Measurements from ENCODE around the gene GRB2. TPM values are rescaled to one million over a fixed set of nuclear protein-coding genes. Genes with fewer than 3 reads are reported as not detected.

GRB2 gene
- total RNA-seq, 6 donors from 2014 or later: 103 to 168 (median 151) TPM

DNA sequence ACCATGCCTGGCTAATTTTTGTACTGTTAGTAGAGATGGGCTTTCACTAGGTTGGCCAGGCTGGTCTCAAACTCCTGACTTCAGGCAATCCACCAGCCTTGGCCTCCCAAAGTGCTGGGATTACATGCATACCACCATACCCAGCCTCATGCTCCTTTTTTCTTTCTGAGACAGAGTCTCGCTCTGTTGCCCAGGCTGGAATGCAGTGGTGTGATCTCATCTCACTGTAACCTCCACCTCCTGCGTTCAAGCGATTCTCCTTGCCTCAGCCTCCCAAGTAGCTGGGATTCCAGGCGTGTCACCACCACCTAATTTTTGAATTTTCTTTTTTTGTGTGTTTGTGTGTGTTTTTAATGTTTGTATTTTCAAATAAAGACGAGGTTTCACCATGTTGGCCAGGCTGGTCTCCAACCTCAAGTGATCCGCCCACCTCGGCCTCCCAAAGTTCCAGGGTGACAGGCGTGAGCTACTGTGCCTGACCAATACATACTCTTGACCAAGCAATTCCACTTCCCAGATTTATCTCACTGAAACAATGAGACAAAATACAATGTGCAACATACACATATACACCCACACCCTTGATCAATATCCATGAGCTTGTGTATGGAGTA is 5.0 kb downstream of the GRB2 start:
- Histone ChIP-seq H3K9me3 (no peaks in the 10 kb centered on the region), H3K27ac (no peak overlapping the region), H3K4me1 (peaks cover 24 to 80% (median 37%) of the 10 kb centered on the region in 4 donors), H3K27me3 (no peaks in the 10 kb centered on the region), H3K4me3 (no peak overlapping the region), H3K36me3 (no peaks in the 10 kb centered on the region)
- no peak for DNase-seq
- no peak for TF ChIP-seq POLR2AphosphoS5 (IDR thresholded peaks at IDR 0.05)
- 92 to 93% methylated on average over 8 of the region's 8 CpGs for WGBS, 2 donors
- no peak for ATAC-seq (ENCODE audit: low FRiP score in 2 of 2)

DNA sequence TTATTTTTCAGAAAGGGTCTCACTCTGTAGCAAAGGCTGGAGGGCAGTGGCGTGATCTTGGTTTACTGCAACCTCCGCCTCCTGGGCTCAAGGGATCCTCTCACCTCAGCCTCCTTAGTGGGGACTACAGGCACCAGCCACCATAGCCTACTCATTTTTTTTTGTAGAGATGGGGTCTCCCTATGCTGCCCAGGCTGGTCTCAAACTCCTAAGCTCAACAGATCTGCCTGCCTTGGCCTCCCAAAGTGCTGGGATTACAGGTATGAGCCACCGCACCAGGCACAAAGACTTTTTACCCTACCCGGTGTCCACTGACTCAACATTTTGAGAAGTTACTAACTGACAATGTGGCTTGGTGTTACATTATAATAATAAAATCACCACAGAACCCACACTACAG is 7.2 kb downstream of the GRB2 start:
- Histone ChIP-seq H3K27me3 (no peaks in the 10 kb centered on the region), H3K4me1 (peaks cover 33 to 83% (median 45%) of the 10 kb centered on the region in 4 donors), H3K27ac (no peak overlapping the region), H3K36me3 (no peaks in the 10 kb centered on the region), H3K9me3 (no peaks in the 10 kb centered on the region), H3K4me3 (no peak overlapping the region)
- TF ChIP-seq EP300 (IDR thresholded peaks at IDR 0.05) (no peak), POLR2AphosphoS5 (IDR thresholded peaks at IDR 0.05) (no peak), POLR2A (IDR thresholded peaks at IDR 0.05) (no peak)
- TF ChIP-seq, protein P1, sequence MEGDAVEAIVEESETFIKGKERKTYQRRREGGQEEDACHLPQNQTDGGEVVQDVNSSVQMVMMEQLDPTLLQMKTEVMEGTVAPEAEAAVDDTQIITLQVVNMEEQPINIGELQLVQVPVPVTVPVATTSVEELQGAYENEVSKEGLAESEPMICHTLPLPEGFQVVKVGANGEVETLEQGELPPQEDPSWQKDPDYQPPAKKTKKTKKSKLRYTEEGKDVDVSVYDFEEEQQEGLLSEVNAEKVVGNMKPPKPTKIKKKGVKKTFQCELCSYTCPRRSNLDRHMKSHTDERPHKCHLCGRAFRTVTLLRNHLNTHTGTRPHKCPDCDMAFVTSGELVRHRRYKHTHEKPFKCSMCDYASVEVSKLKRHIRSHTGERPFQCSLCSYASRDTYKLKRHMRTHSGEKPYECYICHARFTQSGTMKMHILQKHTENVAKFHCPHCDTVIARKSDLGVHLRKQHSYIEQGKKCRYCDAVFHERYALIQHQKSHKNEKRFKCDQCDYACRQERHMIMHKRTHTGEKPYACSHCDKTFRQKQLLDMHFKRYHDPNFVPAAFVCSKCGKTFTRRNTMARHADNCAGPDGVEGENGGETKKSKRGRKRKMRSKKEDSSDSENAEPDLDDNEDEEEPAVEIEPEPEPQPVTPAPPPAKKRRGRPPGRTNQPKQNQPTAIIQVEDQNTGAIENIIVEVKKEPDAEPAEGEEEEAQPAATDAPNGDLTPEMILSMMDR (IDR thresholded peaks at IDR 0.05): no peak
- DNase-seq: no peak
- 89 to 92% methylated on average over 3 to 4 of the region's 4 CpGs for WGBS, 2 donors
- ATAC-seq (ENCODE audit: low FRiP score in 2 of 2): no peak

DNA sequence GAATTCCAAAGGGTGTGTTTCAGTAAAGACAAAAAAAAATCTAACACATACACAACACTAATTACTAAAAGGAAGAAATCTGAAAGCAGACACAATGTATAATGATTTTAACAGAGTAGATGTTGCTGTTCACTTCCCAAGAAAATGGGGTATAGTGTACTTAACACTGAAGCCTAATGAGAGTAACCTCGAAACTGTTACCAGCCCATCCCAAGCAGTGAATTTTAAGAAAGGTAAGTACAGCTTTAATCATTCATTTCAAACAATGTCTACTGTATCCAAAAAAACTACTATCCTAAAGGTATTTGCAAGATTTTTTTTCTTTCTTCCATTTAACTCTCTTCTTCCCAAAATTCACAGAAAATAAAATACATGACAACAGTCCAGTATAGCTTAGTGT is 8.3 kb downstream of the GRB2 start:
- Histone ChIP-seq H3K4me1 (peaks cover 40 to 83% (median 50%) of the 10 kb centered on the region in 4 donors), H3K27ac (no peak overlapping the region), H3K9me3 (no peaks in the 10 kb centered on the region), H3K27me3 (no peaks in the 10 kb centered on the region), H3K36me3 (no peaks in the 10 kb centered on the region), H3K4me3 (no peak overlapping the region)
- 86 to 87% methylated on average over 1 of the region's 1 CpG for WGBS, 2 donors
- DNase-seq (no peak), ATAC-seq (ENCODE audit: low FRiP score in 2 of 2) (no peak)
- no peak for TF ChIP-seq EP300 (IDR thresholded peaks at IDR 0.05)
- TF ChIP-seq POLR2AphosphoS5 (IDR thresholded peaks at IDR 0.05): no peak
- TF ChIP-seq, protein P1 (IDR thresholded peaks at IDR 0.05): no peak
- TF ChIP-seq POLR2A (IDR thresholded peaks at IDR 0.05): no peak

DNA sequence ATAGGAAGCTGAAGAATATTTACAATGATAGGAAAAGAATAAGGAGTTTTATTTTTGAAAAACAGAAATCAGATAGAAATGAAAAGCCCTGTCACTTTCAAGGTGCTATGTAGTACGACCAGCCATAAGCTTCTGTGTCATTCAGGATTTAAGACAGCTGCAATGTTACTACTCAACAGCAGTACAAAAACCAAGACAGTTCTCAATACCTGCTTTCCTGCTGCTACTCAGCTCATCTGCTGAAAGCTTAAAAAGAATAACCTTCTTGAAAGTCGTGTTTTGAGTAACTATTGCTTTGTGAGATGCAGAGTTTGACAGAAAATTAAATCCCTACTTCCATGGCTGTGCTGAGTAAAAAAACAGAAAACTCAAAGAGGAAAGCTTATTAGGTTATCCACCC is 8.7 kb downstream of the GRB2 start:
- WGBS, 2 donors: 62 to 65% methylated on average over 2 of the region's 2 CpGs
- H3K4me3 ChIP-seq: no peak overlapping the region
- ATAC-seq (ENCODE audit: low FRiP score in 2 of 2) (no peak), DNase-seq (no peak)
- peaks cover 40 to 83% (median 49%) of the 10 kb centered on the region in 4 donors for H3K4me1 ChIP-seq
- no peak for TF ChIP-seq EP300 (IDR thresholded peaks at IDR 0.05)
- TF ChIP-seq, protein P1 (IDR thresholded peaks at IDR 0.05): no peak
- no peak for TF ChIP-seq POLR2A (IDR thresholded peaks at IDR 0.05)
- TF ChIP-seq POLR2AphosphoS5 (IDR thresholded peaks at IDR 0.05): no peak
- no peaks in the 10 kb centered on the region for H3K9me3 ChIP-seq
- no peaks in the 10 kb centered on the region for H3K36me3 ChIP-seq
- H3K27me3 ChIP-seq: no peaks in the 10 kb centered on the region
- no peak overlapping the region for H3K27ac ChIP-seq

DNA sequence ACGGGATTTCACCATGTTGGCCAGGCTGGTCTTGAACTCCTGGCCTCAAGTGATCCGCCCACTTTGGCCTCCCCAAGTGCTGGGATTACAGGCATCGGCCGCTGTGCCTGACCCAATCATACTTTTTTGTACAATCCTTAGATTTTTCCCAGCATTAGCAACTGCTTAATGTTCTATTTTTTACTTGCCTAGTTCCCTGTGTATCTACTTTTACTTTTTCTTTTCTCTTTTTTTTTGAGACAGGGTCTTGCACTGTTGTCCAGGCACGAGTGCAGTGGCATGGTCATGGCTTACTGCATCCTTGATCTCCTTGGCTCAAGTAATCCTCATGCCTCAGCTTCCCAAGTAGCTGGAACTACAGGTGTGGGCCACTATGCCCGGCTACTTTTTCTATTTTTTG is 9.5 kb downstream of the GRB2 start:
- Histone ChIP-seq H3K27me3 (no peaks in the 10 kb centered on the region), H3K36me3 (no peaks in the 10 kb centered on the region), H3K9me3 (no peaks in the 10 kb centered on the region), H3K4me1 (peaks cover 37 to 88% (median 49%) of the 10 kb centered on the region in 4 donors), H3K27ac (no peak overlapping the region), H3K4me3 (no peak overlapping the region)
- 84 to 86% methylated on average over 6 of the region's 6 CpGs for whole genome bisulfite sequencing, 2 donors
- ATAC-seq (ENCODE audit: low FRiP score in 2 of 2) (no peak), DNase-seq (no peak)
- TF ChIP-seq POLR2A (IDR thresholded peaks at IDR 0.05) (no peak), EP300 (IDR thresholded peaks at IDR 0.05) (no peak), POLR2AphosphoS5 (IDR thresholded peaks at IDR 0.05) (no peak)
- TF ChIP-seq, protein P1 (IDR thresholded peaks at IDR 0.05): no peak

All from upper lobe of left lung (tissue), 6 donors.